K562 (cell line): ENCODE data around the gene ANKS3. TPM values are rescaled to one million over a fixed set of nuclear protein-coding genes. Genes with fewer than 3 reads are reported as not detected.
A peak's percentile ranks its signal among the peaks of the same experiment; 100 is the strongest.

ENCODE experiments used
- ATAC-seq: fragments of 200-7000 bp; cut with Tn5 transposase; 3 replicates; pipeline ENCODE4 v1.9.1; 2020; ENCODE audit warnings: moderate library complexity
- BruUV-seq: library from RNA; stranded (reverse); fragments of 400-500 nt; replicated peaks from 2 replicates; lab custom pipeline; 2021; lab: Mats Ljungman, UMichigan
- CTCF ChIA-PET: fragments of 300-600 bp; formaldehyde crosslinking; extraction: SDS; loops from one replicate; lab custom pipeline; 2021; ENCODE audit warnings: low intra/inter-chr PET ratio; lab: Yijun Ruan, JAX
- POLR2A ChIA-PET: fragments of 300-600, 350-650 bp; sonication (Branson Sonifier 250); formaldehyde crosslinking; extraction: SDS; loops from one replicate; lab custom pipeline; 2021; ENCODE audit warnings: antibody characterized with exemption, inconsistent platforms; lab: Yijun Ruan, JAX
- DNase-seq, 4 experiments: peaks; one replicate each; pipeline versions ENCODE4 v3.0.0 to v3.0.0-alpha.2; 2011 to 2018; ENCODE audit warnings: low spot score in 3 of 4, mixed read lengths in 3 of 4; ENCODE audit errors: extremely low read depth in 1 of 4
- FAIRE-seq: peaks from 2 replicates; lab custom pipeline; 2011; peaks lifted over from hg19 to GRCh38; lab: Jason Lieb, UNC
- H2AFZ ChIP-seq: 2 replicates; pipeline ENCODE4 v1.6.0; 2011; ENCODE audit warnings: low read depth, low read length, control low read depth, inconsistent platforms
- H3K27ac ChIP-seq: fragments of 200-600 bp; 3 replicates; pipeline ENCODE4 v1.8.0; 2011; ENCODE audit warnings: low read depth, mild to moderate bottlenecking, control low read depth, inconsistent platforms, low read length, moderate library complexity, mixed read lengths; ENCODE audit errors: extremely low read depth
- H3K27me3 ChIP-seq, 2 experiments: fragments of 300-600 bp in 1 of 2; 2 replicates in 1 of 2; 3 replicates in 1 of 2; pipeline versions ENCODE4 v1.6.0 to v1.8.0; 2011; ENCODE audit warnings: inconsistent platforms in 2 of 2, low read length in 2 of 2, mild to moderate bottlenecking in 1 of 2, mixed read lengths in 1 of 2, moderate library complexity in 1 of 2; ENCODE audit not compliant: control insufficient read depth in 2 of 2, insufficient read depth in 2 of 2
- H3K36me3 ChIP-seq: fragments of 300-600 bp; 3 replicates; pipeline ENCODE4 v1.8.0; 2011; ENCODE audit warnings: mild to moderate bottlenecking, low read length, inconsistent platforms; ENCODE audit not compliant: control insufficient read depth, insufficient read depth
- H3K4me1 ChIP-seq, 2 experiments: fragments of 200-600 bp in 1 of 2; replicated peaks in 1 of 2; 2 replicates in 1 of 2; 3 replicates in 1 of 2; pipeline versions ENCODE4 v1.5.1 to v1.8.0; 2011; ENCODE audit warnings: inconsistent platforms in 2 of 2, low read length in 2 of 2, mild to moderate bottlenecking in 1 of 2, mixed read lengths in 1 of 2, moderate library complexity in 1 of 2; ENCODE audit not compliant: control insufficient read depth in 2 of 2, insufficient read depth in 2 of 2
- H3K4me2 ChIP-seq: 2 replicates; pipeline ENCODE4 v1.6.1; 2011; ENCODE audit warnings: low read length, control low read depth, inconsistent platforms, mixed read lengths; ENCODE audit not compliant: insufficient read depth
- H3K4me3 ChIP-seq: fragments of 200-600 bp; sonication (generic), shearing (Covaris generic); 2 replicates; pipeline ENCODE4 v1.5.1; 2016; ENCODE audit warnings: control low read depth, inconsistent platforms
- H3K79me2 ChIP-seq: fragments of 200-600 bp; 3 replicates; pipeline ENCODE4 v1.8.0; 2011; ENCODE audit warnings: low read length, inconsistent platforms; ENCODE audit not compliant: control insufficient read depth, insufficient read depth
- H3K9ac ChIP-seq, 2 experiments: 2 replicates each; pipeline versions ENCODE4 v1.6.0 to v1.6.1; 2011; ENCODE audit warnings: low read depth in 2 of 2, low read length in 2 of 2, control low read depth in 1 of 2, inconsistent platforms in 1 of 2, mild to moderate bottlenecking in 1 of 2, mixed read lengths in 1 of 2; ENCODE audit not compliant: insufficient read depth in 1 of 2
- H3K9me1 ChIP-seq: one replicate; pipeline ENCODE4 v1.6.0; 2011; ENCODE audit warnings: inconsistent platforms, mild to moderate bottlenecking, low read length, moderate library complexity; ENCODE audit not compliant: control insufficient read depth, insufficient read depth
- H3K9me3 ChIP-seq: replicated peaks from 2 replicates; pipeline ENCODE4 v1.5.1; 2011; ENCODE audit warnings: low read depth, low read length, inconsistent platforms; ENCODE audit not compliant: control insufficient read depth, insufficient read depth
- H4K20me1 ChIP-seq: replicated peaks from 2 replicates; pipeline ENCODE4 v1.6.1; 2011; ENCODE audit warnings: low read length, inconsistent platforms, mixed read lengths; ENCODE audit not compliant: control insufficient read depth, insufficient read depth
- CREB3 ChIP-seq: fragments of 450-650 bp; conservative IDR thresholded peaks from 2 replicates; pipeline ENCODE4 v1.6.1; 2016; ENCODE audit warnings: missing genetic modification characterization, low read depth, mild to moderate bottlenecking, missing compliant biosample characterization, moderate library complexity
- CREBBP ChIP-seq: IDR thresholded peaks from one replicate; pipeline ENCODE4 v1.6.1; 2012; ENCODE audit warnings: low read depth, mild to moderate bottlenecking, control low read depth, inconsistent platforms, low read length
- CREM ChIP-seq: IDR thresholded peaks from 2 replicates; pipeline ENCODE4 v1.6.1; 2014; ENCODE audit warnings: antibody characterized with exemption, low read depth
- EGR1 ChIP-seq: fragments of 450-650 bp; conservative IDR thresholded peaks from 2 replicates; pipeline ENCODE4 v1.6.1; 2017; ENCODE audit warnings: mild to moderate bottlenecking
- MEF2A ChIP-seq: IDR thresholded peaks from 2 replicates; pipeline ENCODE4 v1.6.1; 2011; ENCODE audit warnings: low read depth, mild to moderate bottlenecking, low read length, moderate library complexity; ENCODE audit not compliant: control insufficient read depth
- NR0B1 ChIP-seq: fragments of 450-650 bp; IDR thresholded peaks from one replicate; pipeline ENCODE4 v1.6.1; 2018; ENCODE audit warnings: mild to moderate bottlenecking, moderate library complexity; ENCODE audit not compliant: partially characterized antibody
- PHF20 ChIP-seq: fragments of 450-650 bp; IDR thresholded peaks from 2 replicates; pipeline ENCODE4 v1.6.1; 2018; ENCODE audit not compliant: partially characterized antibody
- PYGO2 ChIP-seq: fragments of 450-650 bp; IDR thresholded peaks from 2 replicates; pipeline ENCODE4 v1.6.1; 2016; ENCODE audit warnings: mild to moderate bottlenecking, missing genetic modification characterization, moderate library complexity, missing compliant biosample characterization
- SMAD1 ChIP-seq: fragments of 150-350 bp; IDR thresholded peaks from 2 replicates; pipeline ENCODE4 v1.6.1; 2014; ENCODE audit warnings: low read length, low read depth; ENCODE audit not compliant: partially characterized antibody
- SMAD2 ChIP-seq: fragments of 150-350 bp; IDR thresholded peaks from 2 replicates; pipeline ENCODE4 v1.6.1; 2014; ENCODE audit warnings: low read depth, mild to moderate bottlenecking, low read length
- SMAD4 ChIP-seq: fragments of 250-450 bp; sonication (Bioruptor Pico); conservative IDR thresholded peaks from 2 replicates; pipeline ENCODE4 v1.8.0; 2021; ENCODE audit warnings: inconsistent platforms, mild to moderate bottlenecking, moderate library complexity
- ZNF511 ChIP-seq: sonication (generic); formaldehyde crosslinking; IDR thresholded peaks from 2 replicates; pipeline ENCODE4 v1.8.0; 2022; ENCODE audit warnings: mild to moderate bottlenecking, missing genetic modification reagents
- ZNF785 ChIP-seq: fragments of 250-450 bp; sonication (Bioruptor Pico); IDR thresholded peaks from 2 replicates; pipeline ENCODE4 v1.4.0; 2020; ENCODE audit warnings: mild to moderate bottlenecking
- WGBS: fragments of 100-300 bp; shearing (Covaris generic); methylation state at CpG from one replicate; pipeline ENCODE4 v1.1.6; 2016; ENCODE audit warnings: low coverage, mixed read lengths; ENCODE audit not compliant: insufficient coverage; ENCODE audit errors: missing lambda C conversion rate; 5-methylcytosine and 5-hydroxymethylcytosine counted together
- in situ Hi-C: fragments of 300-500 bp; cut with MboI; formaldehyde crosslinking; loops from 4 replicates; pipeline ENCODE4 v1.15.0; 2018; ENCODE audit warnings: inconsistent platforms, mixed read lengths
- intact Hi-C: fragments of 100-400 bp; cut with micrococcal nuclease; formaldehyde crosslinking; loops from 2 replicates; pipeline ENCODE4 v1.14.2; 2022
- polyA plus RNA-seq, 8 experiments: library from polyadenylated mRNA; depleted of rRNA in 4 of 8; stranded (reverse) in 5 of 8; unstranded in 3 of 8; fragments of >200 nt; fragmentation: Nextera tagmentation in 2 of 8; fragmentation: Illumina TruSeq in 1 of 8; extraction: Ambion mirVana in 2 of 8; extraction: Trizol in 1 of 8; gene quantifications; 2 replicates each; pipeline versions ENCODE4 v1.2.1 to v1.2.3, GENCODE V29; 2011 to 2014; ENCODE audit warnings: inconsistent platforms in 1 of 8, missing spikeins in 1 of 8
- total RNA-seq, 7 experiments: library from RNA; depleted of rRNA in 6 of 7; stranded (reverse); fragments of >200 nt in 6 of 7; fragmentation: Illumina TruSeq in 2 of 7; extraction: Trizol in 2 of 7; gene quantifications; 2 replicates each; pipeline versions ENCODE4 v1.2.1 to v1.2.3, GENCODE V29; 2011 to 2021; ENCODE audit warnings: low replicate concordance in 1 of 7

Gene ANKS3
- total and polyA plus RNA-seq, 9 of the 15 experiments (the other 6 are each of a cell fraction or from before 2014, with no cell fraction given): 0.43 to 25.7 (median 14.8) TPM

- H2AFZ ChIP-seq: no peak overlapping the region
- H3K4me3 ChIP-seq: no peak overlapping the region
- ATAC-seq: no peak
- in situ Hi-C loops: no loop called here
- peaks cover 0 to 63% of the 10 kb centered on the region in 2 experiments; a peak in 2 of 5 replicates for H3K4me1 ChIP-seq
- H3K27ac ChIP-seq: no peak overlapping the region
- ChIA-PET CTCF (no interaction called here), POLR2A (interaction anchor here (1.1 kb wide), 2 partner anchors 9 to 42 kb away, joined by 3 to 4 read pairs; no protein-coding TSS in a partner anchor)
- WGBS: 85% methylated on average over 23 of the region's 26 CpGs
- TF ChIP-seq ZNF511 (CRISPR knock-in tag) (no peak), SMAD1 (no peak), CREBBP (no peak), SMAD2 (no peak), PHF20 (no peak), ZNF785 (no peak), CREM (no peak), CREB3 (tag) (no peak), PYGO2 (tag) (no peak), MEF2A (no peak), SMAD4 (CRISPR knock-in tag) (no peak), EGR1 (no peak), NR0B1 (no peak)
- no peak for FAIRE-seq
- intact Hi-C loops: no loop called here
- peaks cover 51% of the 10 kb centered on the region; the same call in 2 of the 3 replicates for H3K36me3 ChIP-seq
- H3K4me2 ChIP-seq: no peak overlapping the region
- no peak for DNase-seq
- BruUV-seq: no TSS peak
- H3K9me1 ChIP-seq: no peaks in the 10 kb centered on the region
- H4K20me1 ChIP-seq: no peaks in the 10 kb centered on the region
- no peaks in the 10 kb centered on the region for H3K79me2 ChIP-seq
- H3K9me3 ChIP-seq: no peaks in the 10 kb centered on the region
- 0 out of 4 replicates have a peak overlapping the region, but pooled peaks of 1 of the 2 experiments have one; percentile 35 for H3K9ac ChIP-seq
- H3K27me3 ChIP-seq: no peaks in the 10 kb centered on the region
Measured at GRCh38 chr16:4680673-4681470, 53.2 kb downstream of the ANKS3 start.
